Measurements from ENCODE around the gene S100A7.
A peak's percentile ranks its signal among the peaks of the same experiment; 100 is the strongest.

S100A7 gene

DNA sequence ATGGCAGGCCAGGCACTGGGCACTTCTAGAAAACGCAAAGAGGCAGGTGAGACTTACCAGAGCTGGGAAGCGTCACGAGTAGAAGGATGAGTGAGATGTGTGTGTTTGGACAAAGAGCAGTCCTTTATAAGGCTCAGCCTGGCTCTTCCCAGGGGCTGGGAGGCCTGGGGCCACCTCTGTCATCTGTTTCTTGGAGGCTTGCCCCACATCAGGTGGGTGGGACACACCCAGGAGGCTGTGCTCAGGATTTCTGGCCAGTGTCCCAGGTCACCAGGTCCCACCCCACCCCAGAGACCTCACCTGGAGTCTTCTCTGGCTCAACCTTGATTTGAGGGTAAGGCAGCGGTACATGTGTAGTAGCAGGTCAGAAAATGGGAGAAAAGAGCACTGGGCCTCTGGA is at the start of gene S100A7:
Gene S100A7 (minus strand): TSS at position 101 of the 400 bp plus-strand sequence. CDS start 1,638 bp downstream, outside the sequence.
- DNase-seq, result no peak
- ATAC-seq, result no peak

- peak; percentile 44 for ATAC-seq
- DNase-seq, result peak; percentile 81
Measured at GRCh38 chr1:153509729-153510354, 49.4 kb upstream of the S100A7 start.

- no peak for ATAC-seq
- DNase-seq, result no peak
Measured at GRCh38 chr1:153509036-153509435, 48.6 kb upstream of the S100A7 start.

- no peak for ATAC-seq
- DNase-seq, result no peak
Measured at GRCh38 chr1:153507926-153508583, 47.6 kb upstream of the S100A7 start.

DNA sequence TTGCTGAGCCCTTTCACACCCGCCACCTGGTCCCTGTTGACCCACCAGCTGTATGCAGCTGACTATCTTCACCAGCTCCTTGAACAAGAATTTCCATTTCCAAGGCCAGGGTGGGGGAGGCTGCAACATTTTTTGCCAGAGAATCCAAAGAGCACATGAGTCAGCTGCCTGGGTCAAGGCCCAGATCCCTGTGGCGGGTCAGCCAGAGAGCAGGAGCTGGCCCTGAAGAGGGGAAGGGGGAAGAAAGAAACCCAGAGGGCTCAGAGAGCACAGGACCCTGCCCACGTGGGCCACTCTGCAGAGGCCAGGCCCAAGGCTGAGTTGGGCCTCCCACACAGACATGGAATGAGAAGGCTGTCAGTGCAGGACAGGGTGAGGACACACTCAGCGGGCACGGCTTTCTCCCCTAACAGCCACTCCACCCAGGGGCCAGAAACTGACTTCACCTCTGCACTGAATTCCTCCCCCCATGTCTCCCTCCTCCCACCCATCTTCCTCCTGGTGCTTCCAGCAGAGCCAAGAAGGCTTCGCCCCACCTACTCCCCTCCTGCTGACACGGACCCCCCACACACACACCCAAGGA is 46.5 kb upstream of the S100A7 start:
- ATAC-seq, result no peak

GRCh38 chr1:153506386-153506785 is 45.9 kb upstream of the S100A7 start:
- ATAC-seq (no peak), DNase-seq (no peak)

More for the DNA sequence above, 46.5 kb upstream of the S100A7 start:
- DNase-seq, result no peak

DNA sequence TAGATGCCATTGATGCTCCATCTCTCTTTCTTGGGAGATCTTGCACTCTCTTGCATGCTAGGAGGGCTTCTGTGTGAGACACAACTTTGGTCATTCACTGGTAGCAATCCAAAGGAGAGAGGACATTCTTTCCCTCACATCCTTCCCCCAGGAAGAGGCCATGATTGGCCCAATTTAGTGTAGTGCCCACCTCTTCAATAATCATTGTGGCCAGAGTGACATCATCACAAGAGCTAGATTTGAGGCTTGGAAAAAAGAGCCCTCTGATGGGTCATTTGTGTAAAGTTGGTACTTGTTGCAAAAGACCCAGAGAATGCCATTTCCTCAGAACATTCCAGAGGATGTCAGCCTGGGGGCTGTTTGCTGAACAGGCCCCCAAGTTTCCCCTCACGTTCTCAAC is 45.1 kb upstream of the S100A7 start:
- ATAC-seq (no peak), DNase-seq (no peak)

DNA sequence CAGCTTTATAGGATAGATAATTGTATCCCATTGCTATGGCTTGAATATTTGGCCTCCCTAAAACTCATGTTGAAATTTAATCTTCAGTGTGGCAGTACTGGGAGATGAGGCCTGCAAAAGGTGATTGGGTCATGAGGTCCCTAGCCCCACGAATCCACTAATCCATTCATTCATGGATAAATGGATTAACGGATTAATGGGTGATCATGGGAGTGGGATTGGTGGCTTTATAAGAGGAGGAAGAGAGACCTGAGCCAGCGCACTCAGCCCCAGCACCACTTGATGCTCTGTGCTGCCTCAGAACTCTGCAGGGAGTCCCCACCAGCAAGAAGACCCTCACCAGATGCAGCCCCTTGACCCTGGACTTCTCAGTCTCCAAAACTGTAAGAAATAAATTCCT is 43.3 kb upstream of the S100A7 start:
- ATAC-seq, result no peak

GRCh38 chr1:153498746-153499145 is 38.3 kb upstream of the S100A7 start:
- no peak for DNase-seq
- ATAC-seq, result no peak

More for the DNA sequence above, 43.3 kb upstream of the S100A7 start:
- DNase-seq, result no peak

- DNase-seq (no peak), ATAC-seq (no peak)
Measured at GRCh38 chr1:153495536-153495935, 35.1 kb upstream of the S100A7 start.

DNA sequence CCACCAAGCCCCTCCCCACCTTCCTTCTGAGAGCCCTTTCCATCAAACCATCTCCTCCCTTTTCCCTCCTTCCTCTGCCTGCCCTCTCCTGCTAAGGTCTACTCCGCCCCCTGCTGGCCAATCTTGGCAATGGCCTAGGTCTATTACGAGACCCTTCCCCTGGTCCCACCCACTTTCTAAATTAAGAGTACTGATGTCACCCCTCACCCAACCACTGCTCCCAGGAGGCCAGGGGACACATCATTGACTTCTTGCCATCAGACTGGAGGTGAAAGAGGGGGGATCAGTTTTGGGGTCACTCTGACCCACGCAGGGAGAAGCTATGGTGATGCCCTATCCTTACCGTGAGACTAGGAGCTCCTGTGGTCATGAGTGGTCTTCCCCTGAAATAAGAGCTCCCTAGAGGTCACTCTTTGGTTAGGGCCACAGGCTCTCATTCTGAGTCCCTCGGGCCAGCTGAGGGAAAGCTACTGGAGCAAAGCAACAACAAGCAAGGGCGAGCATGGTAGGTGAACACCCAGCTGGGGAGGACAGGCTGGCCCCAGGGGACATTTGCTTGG is 34.6 kb upstream of the S100A7 start:
- peak; percentile 68 for ATAC-seq
- peak; percentile 89 for DNase-seq

DNA sequence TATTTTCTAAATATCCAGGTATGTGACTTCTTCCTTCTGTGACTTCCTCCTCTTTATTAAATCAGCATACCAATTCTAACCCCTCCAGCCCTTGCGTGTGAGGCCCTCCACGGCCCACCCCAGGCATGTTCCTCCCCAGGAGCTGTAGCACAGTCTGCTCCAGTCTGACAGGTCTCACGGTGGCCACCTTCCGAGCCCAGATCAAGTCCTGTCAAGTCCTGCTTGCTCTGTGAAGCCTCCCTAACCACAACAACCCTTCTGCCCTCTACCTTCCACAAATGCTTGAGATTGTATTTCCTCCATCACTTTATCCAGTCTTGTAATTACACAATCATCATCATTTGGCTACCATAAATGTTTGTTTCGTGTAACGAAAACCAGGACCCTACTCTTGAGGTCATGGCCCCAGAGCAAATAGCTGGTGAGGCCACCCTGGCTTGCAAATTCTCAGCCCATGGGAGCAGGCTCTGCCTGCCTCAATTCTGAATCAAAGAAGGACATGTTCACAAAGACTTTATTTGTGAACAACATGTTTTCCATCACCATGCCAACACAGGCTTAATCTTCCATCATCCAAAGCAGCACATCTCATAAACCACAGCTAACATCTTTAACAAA is 33.0 kb upstream of the S100A7 start:
- DNase-seq (no peak), ATAC-seq (no peak)

GRCh38 chr1:153490272-153491051 is 30.0 kb upstream of the S100A7 start:
- DNase-seq (no peak), ATAC-seq (peak; percentile 55)

DNA sequence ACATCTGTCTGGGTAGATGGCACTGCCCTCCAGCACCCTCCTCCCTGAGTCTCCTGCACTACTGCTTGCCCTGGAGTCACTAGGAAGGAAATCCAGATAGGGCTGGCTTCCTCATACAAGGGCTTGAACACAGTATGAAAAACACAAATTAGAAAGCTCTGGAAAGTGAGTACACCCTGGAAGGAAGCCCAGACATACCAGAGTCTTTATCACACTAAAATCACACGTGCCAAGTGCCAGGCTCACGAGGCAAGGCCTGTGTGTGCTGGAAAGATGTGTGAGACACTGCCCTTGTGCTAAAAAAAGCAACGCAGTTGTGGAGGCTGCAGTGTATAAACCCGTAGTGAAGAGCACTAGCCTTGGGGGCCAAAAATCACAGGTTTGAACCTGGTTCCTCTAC is 28.3 kb upstream of the S100A7 start:
- DNase-seq (no peak), ATAC-seq (no peak)

DNA sequence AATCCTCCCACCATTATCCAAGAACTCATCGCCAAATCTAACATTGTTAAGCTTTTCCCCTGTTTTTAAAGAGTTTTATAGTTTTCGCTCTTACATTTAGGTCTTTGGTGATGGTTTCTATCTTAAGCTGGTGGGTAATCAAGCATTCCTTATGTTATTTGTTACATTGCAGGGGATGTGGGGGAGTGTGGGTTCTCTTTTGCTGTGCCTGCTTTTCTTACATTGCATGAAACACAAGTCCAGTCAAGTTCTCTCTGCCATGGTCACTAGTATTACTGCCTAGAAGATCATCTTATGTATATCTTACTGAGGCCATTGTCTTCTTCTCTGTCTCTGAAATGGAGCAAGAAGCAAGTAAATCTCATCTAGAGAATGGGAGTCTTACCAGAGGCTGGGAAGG is 27.3 kb upstream of the S100A7 start:
- DNase-seq (no peak), ATAC-seq (no peak)

GRCh38 chr1:153485863-153486262 is 25.4 kb upstream of the S100A7 start:
- DNase-seq (no peak), ATAC-seq (no peak)

GRCh38 chr1:153483776-153484175 is 23.3 kb upstream of the S100A7 start:
- no peak for ATAC-seq
- DNase-seq, result no peak

DNA sequence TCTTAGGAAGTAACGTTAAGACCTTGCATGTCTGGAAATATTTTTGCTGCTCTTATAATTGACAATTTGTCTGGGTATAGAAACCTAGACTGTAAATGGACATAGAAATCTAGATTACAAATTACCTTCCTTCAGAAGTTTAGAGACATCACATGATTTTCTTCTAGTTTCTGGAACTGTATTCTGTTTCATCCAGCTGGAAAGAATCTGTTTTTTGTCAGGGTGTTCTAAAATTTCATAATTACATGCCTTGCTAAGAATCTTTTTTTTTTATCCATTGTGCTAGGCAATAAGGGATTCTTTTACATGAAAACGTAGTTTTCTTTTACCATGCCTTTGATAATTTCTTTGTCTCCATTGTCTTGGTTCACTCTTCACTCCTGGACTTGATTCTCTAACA is 20.7 kb upstream of the S100A7 start:
- ATAC-seq, result no peak
- DNase-seq, result no peak

GRCh38 chr1:153478692-153479618 is 18.5 kb upstream of the S100A7 start:
- DNase-seq (no peak), ATAC-seq (no peak)

- no peak for DNase-seq
- ATAC-seq, result no peak
Measured at GRCh38 chr1:153478047-153478691, 17.7 kb upstream of the S100A7 start.

Measured in stimulated activated naive CD8-positive, alpha-beta T cell treated with anti-CD3 and anti-CD28 coated beads, Interleukin-15, Interleukin-2, amounts not matched to agents 100 U/mL and 50 U/mL, for 24 hours (primary cell).